GM21423 (cell line): ENCODE results near the gene MAJIN.

Experiments
- ATAC-seq: cut with Tn5 transposase; IDR thresholded peaks from one replicate; pipeline ENCODE4 v1.9.1; 2021; ENCODE audit warnings: mild to moderate bottlenecking, moderate library complexity; ENCODE audit not compliant: unreplicated experiment

MAJIN gene

DNA sequence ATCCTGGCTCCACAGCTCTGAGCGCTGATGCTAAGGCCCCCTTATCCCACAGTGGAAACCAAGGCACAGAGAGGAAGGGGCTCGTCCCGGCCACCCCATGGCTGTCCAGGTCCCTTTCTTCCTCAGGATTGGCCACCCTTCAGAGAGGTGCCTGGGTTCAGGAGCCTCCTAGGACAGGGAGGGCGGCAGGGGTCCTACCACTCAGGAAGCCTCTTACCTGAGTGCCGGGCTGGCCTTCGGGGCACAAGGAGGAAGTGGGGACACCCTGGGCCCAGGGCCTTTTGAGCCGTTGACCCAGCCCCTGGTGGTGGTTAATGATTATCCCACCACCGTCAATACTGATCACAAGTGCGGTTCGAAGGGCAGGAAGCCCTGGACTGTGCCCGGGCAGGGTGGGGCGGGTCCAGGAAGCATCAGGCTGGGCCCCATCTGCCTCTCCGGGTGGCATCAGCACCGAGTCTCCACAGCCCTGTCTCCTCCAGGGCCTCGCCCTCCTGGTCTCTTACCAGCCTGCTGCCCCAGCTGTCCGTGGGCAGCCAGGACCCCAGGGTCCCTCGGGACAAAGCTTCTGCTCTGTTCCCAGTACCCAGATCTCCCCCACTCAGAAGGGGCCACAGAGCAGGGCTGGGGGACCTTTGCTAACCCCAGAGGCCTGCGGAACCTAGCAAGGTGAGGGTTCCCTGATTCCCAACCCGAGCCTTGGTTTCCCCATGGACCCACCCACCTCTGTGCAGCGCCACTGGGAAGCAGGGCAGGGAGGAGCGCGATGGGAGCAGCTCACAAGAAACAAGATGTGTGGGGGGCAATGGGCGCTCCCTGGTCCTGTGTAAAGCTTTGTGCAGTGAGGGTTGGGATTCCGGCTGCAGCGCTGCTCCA is 78.5 kb downstream of the MAJIN start:
- no peak for ATAC-seq

DNA sequence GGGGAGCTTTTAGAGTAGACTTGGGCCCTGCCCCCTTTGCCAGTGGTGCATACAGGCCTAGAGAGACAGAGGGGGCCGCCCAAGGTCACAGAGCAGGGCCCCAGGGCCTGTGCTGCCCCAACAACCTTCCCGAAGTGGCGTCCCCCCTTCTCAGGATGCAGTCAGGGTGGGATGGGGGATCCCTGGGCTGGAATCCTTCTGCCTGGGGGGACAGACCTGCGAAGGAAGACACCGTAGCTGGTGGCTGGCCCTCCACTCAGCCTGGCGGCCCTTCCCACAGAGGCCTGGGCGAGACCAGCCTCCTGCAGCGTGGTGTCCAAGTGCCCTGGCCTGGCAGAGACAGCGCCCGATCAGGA is 79.1 kb downstream of the MAJIN start:
- ATAC-seq = no peak

DNA sequence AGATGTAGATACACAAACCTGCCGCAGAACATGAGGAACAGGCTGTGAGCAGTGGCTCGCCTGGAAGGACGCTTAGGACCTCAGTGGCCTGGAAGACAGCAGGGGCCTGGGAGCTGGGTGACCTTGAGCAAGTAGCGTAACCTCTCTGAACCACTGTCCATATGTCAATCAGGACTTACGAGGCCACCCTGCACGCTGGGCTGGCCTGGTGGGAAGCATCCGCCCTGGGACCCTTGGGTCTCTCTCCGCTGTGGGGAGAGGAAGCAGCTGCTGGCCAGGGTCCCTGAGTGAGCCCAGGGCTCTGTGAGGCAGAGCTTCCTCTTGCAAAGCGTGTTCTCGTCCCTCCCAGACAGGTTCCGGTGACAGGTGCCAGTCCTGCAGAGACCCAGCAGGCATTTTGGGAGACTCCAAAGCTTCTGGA is 79.5 kb downstream of the MAJIN start:
- ATAC-seq = no peak

DNA sequence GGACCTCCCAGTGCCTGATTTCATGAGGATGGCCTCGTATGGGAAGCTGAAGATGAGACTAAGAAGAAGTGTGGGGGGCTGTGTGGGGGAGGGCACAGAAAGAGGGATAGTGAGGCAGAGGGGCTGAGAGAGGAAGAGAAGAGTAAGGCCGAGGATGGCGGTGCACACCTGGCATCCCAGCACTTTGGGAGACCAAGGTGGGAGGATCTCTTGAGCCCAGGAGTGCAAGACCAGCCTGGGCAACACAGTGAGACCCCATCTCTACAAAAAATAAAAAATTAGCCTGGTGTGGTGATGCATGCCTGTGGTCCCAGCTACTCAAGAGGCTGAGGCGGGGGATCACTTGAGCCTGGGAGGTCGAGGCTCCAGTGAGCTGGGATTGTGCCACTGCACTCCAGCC is 80.0 kb downstream of the MAJIN start:
- no peak for ATAC-seq

GRCh38 chr11:64891215-64891848 is 80.6 kb downstream of the MAJIN start:
- ATAC-seq = no peak

- no peak for ATAC-seq
Measured at GRCh38 chr11:64890522-64890939, 81.4 kb downstream of the MAJIN start.

DNA sequence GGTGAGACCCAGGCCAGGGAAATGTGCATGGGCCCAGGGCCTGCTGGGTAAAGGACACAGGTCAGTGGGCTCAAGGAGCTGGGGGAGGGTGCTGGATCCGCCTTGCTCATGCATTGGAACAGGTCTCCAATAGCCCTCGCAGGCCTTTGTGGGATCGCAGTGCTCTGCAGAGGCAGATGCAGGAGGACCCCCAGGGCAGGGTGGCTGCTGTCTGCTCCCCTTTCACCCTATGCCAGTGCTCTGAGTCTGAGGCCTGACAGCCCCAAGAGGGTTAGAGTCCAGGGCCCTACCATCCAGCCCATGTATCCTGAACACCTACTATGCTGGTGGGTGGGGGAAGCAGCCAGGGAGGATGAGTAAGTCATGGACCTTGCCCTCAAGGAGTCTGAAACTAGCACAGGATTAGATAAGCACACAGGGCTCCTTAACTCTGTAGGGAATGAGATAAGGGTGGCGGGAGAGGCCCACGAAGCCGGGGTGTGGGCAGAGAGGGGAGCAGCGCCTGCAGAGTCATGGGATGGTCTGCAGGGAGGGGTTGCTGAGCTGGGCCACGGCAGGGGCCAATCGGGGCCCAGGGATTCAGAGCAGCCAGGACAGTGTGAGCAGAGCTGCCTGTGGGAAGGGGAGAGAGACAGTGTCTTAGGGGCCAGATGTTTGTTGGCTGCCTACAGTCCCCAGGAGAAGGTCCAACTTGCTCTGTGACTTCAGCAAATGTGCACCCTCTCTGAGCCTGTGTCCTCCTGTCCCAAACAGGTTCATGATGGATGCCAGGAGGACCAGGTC is 83.0 kb downstream of the MAJIN start:
- no peak for ATAC-seq

DNA sequence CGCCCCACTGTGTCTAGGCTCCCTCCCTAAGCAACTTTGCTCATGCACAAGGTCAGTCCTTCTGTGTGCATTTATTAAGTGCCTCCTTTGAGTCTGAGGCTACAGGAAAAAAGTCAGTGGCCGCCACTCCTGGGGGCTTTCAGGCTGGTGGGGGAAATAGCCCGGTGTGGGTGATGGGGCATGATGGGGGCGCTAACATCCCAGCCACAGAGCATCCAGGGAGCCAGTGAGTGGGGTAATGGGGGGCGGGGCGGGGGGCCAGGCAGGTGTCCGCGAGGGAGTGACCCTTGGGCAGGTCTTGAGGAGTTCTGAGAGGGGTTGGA is 83.5 kb downstream of the MAJIN start:
- no peak for ATAC-seq
